SIG-M5 (cell line): ENCODE results near the gene PDE3A.

Experiments
- DNase-seq: peaks from one replicate; lab custom pipeline; 2025; lab: John Stamatoyannopoulos, UW

Gene PDE3A

DNA sequence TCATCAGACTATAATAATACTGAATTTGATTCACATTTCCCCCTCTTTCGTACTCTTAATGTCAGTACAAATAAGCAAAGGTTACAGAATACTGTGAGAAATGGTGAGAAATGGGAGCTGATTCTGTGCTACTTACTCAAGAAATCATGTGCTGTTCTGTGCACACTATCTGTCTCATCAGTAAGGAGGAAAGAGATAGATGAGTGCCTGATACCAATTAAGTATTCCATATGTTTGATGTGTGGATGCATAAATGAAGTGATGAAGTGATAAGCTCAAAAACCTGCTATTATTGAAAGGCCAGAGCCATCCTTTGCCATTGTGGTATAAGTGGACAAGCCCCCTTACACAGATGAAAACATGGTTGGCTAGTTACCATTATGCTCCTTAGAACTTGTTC is 127.7 kb downstream of the PDE3A start:
- DNase-seq: no peak

DNA sequence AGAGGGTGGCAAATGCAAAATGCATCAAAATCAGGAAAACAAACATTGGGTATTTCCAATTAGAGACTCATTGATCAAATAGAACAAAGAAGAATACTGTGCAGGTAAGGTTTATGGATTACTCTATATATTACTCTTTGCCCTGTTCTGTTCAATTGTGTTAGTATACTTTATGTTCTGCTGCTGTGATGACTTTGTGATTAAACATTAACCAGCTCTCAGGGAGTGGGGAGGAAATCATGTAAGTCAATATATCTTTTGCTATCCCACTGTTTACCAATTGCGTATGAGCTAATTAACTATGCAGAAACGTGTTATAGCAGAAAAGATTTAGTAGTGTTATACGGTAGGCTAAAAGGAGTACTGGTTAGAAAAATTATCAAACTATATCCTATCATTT is 129.4 kb downstream of the PDE3A start:
- DNase-seq: no peak

DNA sequence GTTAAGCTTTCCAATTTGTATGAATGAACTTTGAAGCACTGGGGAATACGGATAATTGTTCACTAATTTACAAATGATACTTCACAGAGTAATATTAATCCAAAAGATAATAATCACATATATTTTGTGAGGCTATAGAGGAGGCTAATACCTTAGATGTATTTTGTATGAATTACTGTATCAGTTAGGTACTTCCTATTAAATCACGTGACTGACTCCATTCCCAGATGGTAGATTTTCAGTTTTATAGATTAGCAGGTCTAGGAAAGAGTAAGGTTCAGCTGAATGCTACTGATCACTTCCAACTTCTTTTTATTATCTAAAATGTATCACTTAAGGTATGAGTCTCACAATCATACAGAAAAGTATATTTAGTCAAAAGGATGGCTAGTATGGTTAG is 133.6 kb downstream of the PDE3A start:
- no peak for DNase-seq

DNA sequence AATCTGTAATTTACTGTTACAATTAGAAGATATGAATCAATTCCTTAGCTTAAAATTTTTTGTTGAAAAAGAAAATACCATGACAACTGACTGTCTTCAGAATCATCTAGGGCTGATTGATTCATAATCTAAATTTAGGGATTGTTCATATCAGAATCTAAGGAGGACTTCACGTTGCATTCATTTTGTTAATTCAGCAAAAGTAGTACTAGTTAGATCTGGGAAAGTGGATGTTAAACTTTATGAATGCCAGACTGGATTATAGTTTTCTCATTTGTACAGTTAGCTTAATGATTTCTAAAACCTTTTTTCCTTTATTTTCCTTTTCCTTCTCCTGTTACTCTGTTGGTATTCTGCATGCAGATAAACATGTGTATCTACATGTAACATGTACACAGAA is 135.5 kb downstream of the PDE3A start:
- no peak for DNase-seq

DNA sequence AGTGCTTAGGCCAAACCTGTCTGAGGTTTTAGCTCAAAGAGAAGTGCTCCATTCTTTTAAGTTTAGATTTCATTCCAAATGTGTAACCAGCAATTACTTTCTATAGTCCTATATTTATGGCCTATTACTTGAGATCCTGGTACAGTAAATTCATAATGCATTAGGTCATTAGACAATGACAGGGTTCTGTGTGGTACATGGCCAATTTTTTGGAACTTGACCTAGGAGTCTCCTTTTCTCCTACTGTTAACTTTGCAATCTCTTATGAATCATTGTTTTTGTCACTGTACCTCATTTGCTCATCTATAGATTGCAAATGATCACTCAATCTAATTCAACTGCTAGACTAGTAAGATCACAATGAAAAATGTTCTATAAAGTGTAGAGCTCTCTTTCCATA is 136.7 kb downstream of the PDE3A start:
- DNase-seq: no peak

DNA sequence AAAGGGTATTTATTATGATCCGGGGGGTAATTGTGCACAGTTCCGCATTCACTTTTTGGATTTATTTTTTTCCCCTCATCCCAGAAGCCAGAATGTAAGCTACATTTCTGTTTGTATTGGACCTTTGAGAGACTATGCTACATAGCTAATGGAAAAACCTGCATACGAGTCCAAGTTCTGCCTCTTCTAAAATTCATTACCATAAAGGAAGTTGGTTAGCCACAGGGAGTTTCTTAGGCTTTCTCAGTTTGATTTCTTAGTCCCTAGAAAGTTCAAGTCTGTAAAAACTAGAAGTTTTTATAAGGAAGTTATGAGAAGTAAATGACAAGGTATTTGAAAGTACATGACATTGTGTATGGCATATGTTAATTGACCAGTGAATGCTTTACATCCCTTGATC is 138.7 kb downstream of the PDE3A start:
- no peak for DNase-seq

DNA sequence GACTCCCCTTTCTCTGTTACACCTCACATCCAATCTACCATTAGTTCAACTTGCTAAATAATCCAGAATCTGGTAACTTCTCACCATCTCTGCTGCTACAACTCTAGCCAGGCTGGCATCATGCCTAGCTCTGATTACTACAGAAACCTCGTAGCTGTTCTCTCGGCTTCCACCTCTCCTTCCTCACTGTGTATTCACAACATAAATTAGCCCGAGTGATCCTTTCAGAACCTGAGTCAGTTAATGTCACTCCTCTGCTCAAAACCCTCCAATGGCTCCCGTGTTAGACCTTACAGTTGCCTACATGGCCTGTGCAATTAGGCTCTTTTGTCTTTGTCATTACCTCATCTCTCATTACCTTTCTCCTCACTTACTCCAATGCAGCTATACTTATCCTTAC is 139.4 kb downstream of the PDE3A start:
- no peak for DNase-seq

DNA sequence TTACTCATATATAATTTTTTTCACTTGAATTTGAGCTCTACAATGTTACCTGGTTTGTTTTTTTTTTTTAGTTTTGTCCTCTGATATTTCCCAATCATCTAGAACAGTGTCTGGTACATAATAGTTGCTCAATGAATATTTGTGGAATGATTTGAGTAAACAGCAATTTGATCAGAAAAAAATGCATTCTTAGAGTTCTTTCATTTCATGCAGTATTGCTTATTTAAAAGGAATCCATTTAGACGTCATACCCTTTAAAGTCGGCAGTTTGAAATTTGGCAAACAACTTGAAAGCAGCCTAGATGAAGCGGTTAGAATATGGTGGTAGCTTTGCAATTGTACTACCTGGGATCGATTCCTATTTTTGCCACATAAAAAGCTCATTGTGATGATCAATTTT is 140.0 kb downstream of the PDE3A start:
- no peak for DNase-seq

DNA sequence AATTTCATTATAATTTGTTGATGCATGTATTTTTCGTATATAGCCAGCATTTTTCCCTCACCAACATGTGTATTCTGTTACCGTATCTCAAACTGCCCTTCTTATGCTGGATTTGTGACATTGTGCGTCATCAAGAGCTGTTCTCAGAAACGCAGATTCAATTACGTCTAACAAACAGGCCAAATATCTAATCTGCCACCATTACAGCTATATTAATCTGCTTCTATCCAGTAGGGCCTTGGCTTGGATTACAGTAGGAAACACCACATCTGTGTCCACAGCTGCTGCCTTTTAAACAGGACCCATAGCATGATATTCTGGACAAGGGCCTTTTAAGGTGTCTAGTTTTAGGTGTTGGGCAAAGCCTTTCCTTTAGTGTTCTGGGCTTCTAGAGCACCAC is 140.6 kb downstream of the PDE3A start:
- DNase-seq: no peak

DNA sequence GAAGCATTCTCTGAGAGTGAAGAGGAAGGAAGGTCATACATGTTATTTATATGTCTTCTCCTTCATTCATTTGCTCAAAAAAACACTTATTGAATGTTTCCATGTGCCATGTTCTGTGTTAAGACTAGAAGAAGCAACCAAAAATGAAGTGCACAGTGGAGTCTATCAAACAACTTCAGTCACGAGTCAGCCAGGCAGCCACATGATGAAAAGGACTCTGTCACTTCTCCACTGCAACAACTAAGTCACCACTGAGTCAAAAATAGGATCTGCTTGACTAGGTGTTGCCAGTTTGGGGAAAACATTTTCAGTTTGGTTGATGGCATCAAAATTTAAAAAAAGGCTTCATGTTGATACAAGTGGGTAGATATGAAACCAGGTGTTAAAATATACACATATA is 142.5 kb downstream of the PDE3A start:
- DNase-seq: no peak

DNA sequence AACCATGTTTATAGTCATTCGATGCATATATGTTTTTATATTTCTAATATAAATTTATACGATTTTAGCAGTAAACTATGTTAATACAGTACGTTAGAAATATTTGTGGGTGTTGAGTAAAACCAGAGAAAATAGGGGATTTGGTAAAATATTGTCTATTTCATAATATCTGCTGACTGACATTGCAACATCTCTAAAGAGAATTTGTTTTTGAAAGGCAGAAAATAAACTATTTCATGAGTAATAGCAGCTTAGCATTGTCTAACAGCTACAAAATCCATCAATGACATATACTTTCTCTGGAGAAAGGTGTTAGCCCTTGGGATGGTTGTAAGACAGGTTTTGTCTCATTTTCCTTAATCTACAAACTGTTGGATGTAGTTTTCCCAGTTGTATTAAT is 144.9 kb downstream of the PDE3A start:
- no peak for DNase-seq

DNA sequence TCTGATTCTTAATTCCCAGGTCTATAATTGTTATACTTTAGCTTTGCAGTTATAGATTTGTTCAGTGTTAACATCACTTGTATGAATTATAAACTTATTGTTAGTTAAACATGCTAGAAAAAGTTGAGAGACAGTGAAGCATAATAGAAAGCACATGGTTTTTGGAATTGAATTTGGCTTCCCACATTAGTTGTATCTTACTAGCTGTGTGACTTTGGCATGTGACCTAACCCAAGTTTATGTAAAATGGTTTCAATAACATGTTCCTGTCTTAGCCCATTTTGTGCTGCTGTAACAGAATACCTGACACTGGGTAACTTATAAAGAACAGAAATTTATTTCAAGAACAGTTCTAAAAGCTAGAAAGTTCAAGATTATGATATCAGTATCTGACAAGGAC is 146.3 kb downstream of the PDE3A start:
- DNase-seq: no peak

DNA sequence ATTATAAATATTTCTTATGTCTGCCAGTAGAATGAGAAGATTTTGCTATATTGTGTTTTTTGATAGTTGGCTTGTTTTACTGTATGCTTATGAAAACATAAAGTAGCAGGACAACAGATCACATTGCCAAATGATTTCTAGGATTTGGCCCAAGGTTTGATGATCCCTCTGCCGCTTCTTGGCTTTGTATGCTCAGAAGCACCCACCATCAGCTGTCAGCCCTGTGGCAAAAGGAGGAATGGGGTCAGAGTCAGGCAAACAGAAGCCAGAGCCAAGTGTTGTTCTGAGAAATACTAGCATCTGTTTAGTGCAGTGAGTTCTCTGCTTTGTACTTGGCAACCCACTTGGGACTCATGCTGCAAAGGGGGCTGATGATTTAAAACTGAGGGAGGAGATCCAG is 152.2 kb downstream of the PDE3A start:
- no peak for DNase-seq

DNA sequence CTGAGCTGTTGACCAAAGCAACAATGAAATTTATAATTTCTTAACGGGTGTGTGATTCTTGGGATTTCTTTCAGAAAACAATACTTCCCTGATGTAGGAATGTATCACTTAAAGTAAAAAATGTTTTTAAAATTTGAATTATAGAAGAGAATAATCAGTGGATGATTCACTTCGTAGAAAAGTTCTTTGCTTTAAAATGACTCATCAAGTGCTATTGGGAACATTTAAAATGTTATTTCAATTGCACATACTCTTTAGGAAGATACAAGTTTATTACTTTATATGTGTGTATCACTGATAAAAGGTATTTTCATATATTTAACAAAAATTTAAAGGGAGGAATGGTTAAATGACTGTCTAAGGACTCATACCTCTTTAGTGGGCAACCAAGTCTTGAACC is 155.3 kb downstream of the PDE3A start:
- DNase-seq: no peak

DNA sequence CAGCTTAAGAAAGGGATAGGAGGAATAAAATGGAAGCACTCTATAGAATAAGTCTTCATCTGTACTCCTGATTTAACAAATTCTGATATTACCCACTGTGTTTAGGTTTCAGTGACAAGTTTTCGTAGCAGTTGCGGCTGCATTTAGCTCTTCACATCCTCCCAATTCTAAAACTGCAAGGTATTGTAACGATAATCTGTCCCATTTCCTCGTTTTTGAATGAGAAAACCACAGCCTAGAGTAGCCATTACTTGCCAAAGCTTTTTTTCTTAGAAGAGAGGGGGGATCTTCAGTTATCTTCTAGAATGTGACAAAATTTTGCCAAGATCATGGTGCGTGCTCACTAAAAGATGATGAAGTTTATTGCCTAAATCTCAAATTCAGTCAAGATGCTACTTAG is 155.8 kb downstream of the PDE3A start:
- DNase-seq: no peak

DNA sequence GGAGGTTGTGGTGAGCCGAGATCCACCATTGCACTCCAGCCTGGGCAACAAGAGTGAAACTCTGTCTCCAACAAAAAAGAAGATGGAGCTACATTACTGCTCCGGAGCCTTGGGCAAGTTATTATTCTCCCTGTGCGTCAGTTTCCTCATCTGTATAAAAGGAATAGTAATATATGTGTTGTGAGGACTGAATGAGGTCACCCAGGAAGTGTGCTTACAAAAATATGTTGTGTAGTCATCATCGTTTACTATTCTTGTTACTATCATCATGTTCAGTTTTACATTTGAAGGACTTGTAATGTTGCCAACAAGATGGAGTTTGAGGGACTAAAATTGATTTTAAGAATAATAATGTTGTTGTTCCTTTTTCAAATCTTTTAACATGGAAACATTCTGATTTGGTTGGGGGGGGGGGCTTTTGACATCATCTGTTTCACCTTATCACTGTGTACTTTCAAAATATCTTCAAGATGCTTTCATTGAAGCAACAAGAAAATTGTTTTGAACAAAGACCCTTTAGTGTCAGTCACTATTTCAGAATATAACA is 156.8 kb downstream of the PDE3A start:
- DNase-seq: no peak

DNA sequence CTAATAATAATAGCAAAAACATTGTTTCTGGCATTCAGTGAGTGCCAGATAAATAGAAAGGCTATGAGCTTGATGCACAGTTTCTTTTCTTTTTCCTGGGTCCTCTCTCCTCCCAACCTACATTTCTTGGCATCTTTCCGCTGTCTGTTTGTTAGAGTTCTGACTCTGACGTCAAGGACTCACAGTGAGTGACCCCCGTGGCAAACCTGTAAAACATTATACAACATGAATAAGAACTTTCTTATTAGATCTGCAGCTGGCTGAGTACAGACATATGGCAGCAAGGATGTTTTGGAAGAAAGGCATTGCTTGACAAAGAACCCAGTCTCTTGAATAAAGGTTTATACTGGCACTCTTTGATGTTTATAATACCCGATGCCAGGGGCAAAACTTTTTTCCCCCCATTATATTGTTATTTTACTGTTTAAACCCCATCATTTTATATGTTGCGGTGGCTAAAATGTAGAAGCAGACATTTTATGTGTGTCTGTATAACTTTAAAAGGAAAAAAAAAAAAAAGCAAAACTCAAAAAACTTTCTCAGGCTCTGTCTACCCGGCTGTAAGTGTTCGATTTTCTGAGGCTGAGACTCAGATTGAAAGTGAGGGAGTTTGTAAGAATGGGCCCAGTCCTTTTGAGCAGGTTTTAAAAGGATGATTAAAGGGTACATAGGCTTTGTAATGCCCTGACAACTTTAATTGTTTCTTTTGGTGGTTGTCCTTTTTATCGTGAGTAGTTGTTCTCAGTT is 159.3 kb downstream of the PDE3A start:
- DNase-seq: no peak

DNA sequence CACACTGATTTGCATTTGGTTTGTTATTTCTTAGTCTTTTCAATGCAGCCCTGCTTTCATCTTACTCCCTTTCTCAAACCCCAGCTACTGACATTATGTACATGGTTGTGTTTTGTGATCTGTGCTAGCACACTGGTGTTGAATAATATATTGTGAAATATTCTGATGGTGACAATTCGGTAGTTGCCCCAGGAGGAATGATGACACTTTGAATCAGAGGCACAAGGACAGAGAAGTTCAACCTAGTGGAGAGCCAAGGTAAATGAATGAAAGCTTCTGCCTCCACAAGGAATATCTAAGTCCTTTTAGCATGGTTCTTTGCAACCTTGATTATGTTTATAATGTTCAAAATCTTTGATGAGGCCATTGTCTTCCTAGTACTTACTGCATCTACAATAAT is 159.9 kb downstream of the PDE3A start:
- no peak for DNase-seq

DNA sequence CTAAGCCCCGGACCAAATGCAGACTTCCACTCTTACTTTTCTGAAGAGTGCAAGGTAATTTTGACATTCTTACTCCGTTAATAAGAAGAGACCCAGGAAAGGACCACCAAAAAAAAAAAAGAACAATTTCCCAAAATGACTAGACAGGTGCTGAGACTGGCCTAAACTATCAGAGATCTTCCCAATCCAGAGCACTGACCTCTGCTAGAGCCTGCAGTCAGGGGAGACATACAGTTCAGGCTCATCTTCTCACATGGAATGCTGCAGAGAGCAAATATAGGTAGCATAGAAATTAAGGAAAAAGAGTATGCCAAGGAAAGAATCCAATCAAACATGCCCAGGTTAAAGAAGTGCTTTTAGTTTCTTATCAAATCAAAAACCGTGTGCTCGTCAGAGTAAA is 177.9 kb downstream of the PDE3A start:
- DNase-seq: no peak

DNA sequence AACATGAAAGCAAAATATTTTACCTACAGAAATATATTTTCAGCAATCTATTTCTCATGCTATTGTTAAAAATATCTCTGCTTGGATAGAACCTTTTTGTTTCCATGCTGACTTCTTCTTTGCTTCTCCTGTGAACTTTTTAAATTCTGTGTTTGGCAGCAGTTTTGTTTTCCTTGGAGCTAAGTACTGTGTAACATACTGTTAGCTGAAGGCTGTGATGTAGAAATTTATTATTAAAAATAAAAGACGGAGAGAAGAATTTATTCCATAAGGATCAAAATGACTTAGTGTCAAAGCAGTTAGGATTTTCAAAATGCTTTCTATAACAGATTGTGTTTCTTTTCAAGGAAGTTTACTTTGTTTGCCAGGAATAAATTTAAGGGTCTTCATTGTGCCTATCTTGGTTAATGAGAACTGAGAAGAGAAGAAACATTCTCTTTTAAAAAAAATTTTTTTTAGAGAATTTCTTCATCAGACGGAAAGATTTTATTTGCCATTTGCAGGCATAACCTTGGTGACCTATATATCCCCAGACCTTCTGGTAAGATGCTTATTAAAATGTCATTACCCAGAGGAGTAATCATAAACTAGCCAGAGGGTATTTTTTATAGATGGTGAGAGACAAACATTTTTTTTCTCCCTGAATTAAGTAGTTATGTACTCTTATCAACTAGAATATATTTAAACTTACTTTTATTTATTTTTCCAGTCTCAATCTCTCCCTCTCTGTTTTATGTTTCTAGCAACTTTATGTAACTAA is 179.7 kb downstream of the PDE3A start:
- DNase-seq: no peak

DNA sequence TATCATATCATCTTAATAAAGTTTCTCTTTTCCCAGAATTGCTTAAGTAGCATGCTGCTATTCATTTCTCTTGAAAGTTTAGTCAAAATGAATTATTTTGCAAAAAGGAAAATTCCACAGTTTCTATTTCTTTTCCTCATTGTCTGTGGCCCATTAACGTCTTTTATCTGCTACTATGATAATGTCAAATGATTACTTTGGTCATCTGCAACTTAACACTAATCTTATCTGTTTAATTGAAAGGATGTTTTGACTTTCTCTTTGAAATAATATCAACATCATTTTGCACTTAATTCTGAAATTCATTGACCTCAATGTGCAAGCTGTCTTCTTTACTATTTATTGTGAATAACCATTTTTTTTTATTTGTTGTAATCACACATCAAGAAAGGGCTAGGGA is 180.3 kb downstream of the PDE3A start:
- DNase-seq: no peak

DNA sequence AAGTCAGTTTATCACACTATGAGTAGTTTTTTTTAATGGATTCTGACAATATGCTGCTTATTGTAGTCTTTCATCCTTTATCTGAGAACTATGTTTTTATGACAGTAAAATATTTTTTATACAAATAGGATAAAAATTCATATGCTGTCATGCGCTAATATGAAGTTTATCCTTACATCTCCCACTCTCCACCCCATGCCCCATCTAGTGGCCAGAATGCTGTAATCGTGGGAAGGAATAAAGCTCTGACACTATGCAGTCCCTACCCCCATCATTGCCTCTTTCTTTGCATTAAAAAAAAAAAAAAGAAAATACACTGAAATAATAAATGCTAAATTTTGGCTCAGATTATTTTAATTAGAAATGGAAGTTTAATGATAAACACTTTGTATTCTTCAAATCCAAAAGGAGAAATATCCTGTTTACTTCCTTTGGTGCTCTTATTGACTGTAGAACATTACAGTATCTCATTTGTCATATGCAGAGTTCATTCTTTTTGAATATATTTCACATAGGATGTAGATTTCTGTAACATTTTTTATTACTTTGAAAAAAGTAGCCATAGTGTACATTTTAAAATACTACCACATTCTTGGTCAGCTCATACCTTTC is 180.9 kb downstream of the PDE3A start:
- no peak for DNase-seq
